22Rv1 (cell line): ENCODE data around the gene FATE1.

Experiments used
- ZFX ChIP-seq: fragments of 450-650 bp; IDR thresholded peaks from 2 replicates; pipeline ENCODE4 v1.6.1; 2017; ENCODE audit warnings: antibody characterized with exemption, borderline replicate concordance
- TF ChIP-seq, protein P1 (sequence below): fragments of 450-650 bp; IDR thresholded peaks from 2 replicates; pipeline ENCODE4 v1.5.1; 2017; ENCODE audit warnings: mild to moderate bottlenecking

DNA sequence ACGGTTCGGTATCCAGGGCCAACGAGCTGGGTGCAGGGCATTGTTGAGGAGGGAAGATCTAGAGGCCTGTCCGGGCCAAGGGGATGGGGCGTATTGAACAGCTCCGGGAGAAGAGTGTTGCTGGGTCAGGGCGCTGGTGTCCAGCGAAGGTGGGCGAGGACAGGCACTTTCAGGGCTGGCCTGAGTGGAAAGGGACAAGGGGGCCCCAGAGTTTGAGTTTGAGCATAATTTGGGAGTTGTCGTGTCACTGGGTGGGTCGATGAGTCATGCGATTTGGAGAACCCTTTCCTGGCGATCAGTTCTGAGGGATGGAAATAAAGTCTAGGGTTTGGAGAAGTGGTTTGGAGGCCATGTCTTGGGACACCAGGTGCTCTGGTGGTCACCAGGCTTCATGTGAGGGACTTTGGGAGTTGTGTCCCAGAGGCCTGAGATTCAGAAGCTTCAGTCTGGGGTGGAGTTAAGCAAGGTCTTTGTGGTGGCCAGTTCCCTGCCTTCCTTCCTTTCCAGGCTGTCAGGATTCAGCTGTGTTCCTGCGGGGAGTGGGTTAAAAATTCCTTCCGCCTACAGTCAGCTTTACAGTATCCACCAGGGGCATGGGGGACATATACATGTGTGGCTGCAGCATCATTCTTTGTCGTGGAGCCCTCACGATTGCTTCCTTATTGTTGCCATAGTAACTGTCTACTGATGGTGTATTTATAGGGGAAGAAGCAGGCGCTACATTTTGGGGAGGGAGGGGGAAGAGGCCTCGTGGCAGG, 20.1 kb upstream of the FATE1 start:
- TF ChIP-seq, protein P1, sequence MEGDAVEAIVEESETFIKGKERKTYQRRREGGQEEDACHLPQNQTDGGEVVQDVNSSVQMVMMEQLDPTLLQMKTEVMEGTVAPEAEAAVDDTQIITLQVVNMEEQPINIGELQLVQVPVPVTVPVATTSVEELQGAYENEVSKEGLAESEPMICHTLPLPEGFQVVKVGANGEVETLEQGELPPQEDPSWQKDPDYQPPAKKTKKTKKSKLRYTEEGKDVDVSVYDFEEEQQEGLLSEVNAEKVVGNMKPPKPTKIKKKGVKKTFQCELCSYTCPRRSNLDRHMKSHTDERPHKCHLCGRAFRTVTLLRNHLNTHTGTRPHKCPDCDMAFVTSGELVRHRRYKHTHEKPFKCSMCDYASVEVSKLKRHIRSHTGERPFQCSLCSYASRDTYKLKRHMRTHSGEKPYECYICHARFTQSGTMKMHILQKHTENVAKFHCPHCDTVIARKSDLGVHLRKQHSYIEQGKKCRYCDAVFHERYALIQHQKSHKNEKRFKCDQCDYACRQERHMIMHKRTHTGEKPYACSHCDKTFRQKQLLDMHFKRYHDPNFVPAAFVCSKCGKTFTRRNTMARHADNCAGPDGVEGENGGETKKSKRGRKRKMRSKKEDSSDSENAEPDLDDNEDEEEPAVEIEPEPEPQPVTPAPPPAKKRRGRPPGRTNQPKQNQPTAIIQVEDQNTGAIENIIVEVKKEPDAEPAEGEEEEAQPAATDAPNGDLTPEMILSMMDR, result no peak
- TF ChIP-seq ZFX, result no peak
